Gastrocnemius medialis (tissue), 4 donors: Measurements from ENCODE around the gene TRIM52.

Source experiments
- CTCF ChIP-seq, 5 experiments: fragments of 450-650 bp in 3 of 5; fragments of 200-600 bp in 2 of 5; sonication (generic) in 2 of 5; IDR thresholded peaks in 4 of 5; conservative IDR thresholded peaks in 1 of 5; 1 replicate in 4 of 5; 2 replicates in 1 of 5; pipeline ENCODE4 v1.5.1; 2016 to 2019; ENCODE audit warnings: antibody characterized with exemption in 5 of 5, mild to moderate bottlenecking in 3 of 5, moderate library complexity in 3 of 5
- POLR2A ChIP-seq, 2 donors: fragments of 450-650 bp; IDR thresholded peaks; one replicate each; pipeline ENCODE4 v1.6.1; 2017; ENCODE audit warnings: antibody characterized with exemption in 2 of 2, mild to moderate bottlenecking in 2 of 2, moderate library complexity in 2 of 2

DNA sequence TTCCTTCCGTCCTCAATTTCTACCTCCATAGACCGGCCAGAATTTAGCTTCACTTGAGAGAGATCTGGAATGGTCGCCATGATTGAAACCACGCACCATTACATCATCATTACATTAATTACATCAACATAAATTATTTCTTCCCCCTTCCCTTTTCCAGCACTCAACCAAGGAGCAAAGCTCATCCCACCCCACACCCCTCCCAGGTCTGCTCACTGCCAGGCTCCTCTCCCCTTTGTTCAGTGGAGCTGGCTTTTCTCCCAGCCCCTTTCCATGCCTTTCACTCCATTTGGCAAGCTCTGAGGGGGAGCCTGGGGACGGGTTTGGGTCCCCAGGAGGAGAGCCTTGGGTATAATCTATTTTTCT lies 25.6 kb downstream of the TRIM52 start:
- no peak for TF ChIP-seq POLR2A (IDR thresholded peaks at IDR 0.05)
- no peak for TF ChIP-seq CTCF (IDR thresholded peaks at IDR 0.05 in 4 of 5, conservative IDR thresholded peaks at IDR 0.05 in 1 of 5)
